Coronary artery (tissue), 2 donors: ENCODE data around the gene NTNG1.

Experiments
- DNase-seq: peaks from one replicate; pipeline ENCODE4 v3.0.0-alpha.2; 2017; ENCODE audit warnings: low spot score
- H3K27ac ChIP-seq, 2 donors: fragments of 200-600 bp; sonication (generic); one replicate each; pipeline ENCODE4 v1.5.1; 2016 to 2019
- H3K4me3 ChIP-seq: fragments of 200-600 bp; sonication (generic); 2 replicates; pipeline ENCODE4 v1.5.1; 2016; ENCODE audit warnings: mild to moderate bottlenecking, moderate library complexity
- CTCF ChIP-seq: fragments of 200-600 bp; sonication (generic); IDR thresholded peaks from one replicate; pipeline ENCODE4 v1.5.1; 2019; ENCODE audit warnings: antibody characterized with exemption

The NTNG1 gene

GRCh38 chr1:107401704-107402103, 260.9 kb downstream of the NTNG1 start:
- Histone ChIP-seq H3K27ac (no peak overlapping the region), H3K4me3 (no peak overlapping the region)
- TF ChIP-seq CTCF, result no peak
- no peak for DNase-seq

- Histone ChIP-seq H3K4me3 (no peak overlapping the region), H3K27ac (no peak overlapping the region)
- no peak for DNase-seq
- no peak for TF ChIP-seq CTCF
Measured at GRCh38 chr1:107404756-107405155, 263.9 kb downstream of the NTNG1 start.

GRCh38 chr1:107405236-107405635, 264.4 kb downstream of the NTNG1 start:
- no peak for TF ChIP-seq CTCF
- no peak overlapping the region for H3K27ac ChIP-seq
- no peak for DNase-seq
- H3K4me3 ChIP-seq, result no peak overlapping the region

GRCh38 chr1:107407011-107407410, 266.2 kb downstream of the NTNG1 start:
- DNase-seq, result no peak
- Histone ChIP-seq H3K4me3 (no peak overlapping the region), H3K27ac (no peak overlapping the region)
- no peak for TF ChIP-seq CTCF

GRCh38 chr1:107413546-107413945, 272.7 kb downstream of the NTNG1 start:
- no peak overlapping the region for H3K4me3 ChIP-seq
- no peak for TF ChIP-seq CTCF
- DNase-seq, result no peak
- H3K27ac ChIP-seq, result no peak overlapping the region

GRCh38 chr1:107413951-107414350, 273.1 kb downstream of the NTNG1 start:
- Histone ChIP-seq H3K27ac (no peak overlapping the region), H3K4me3 (no peak overlapping the region)
- DNase-seq, result no peak
- TF ChIP-seq CTCF, result no peak

GRCh38 chr1:107414550-107414949, 273.7 kb downstream of the NTNG1 start:
- TF ChIP-seq CTCF, result no peak
- H3K4me3 ChIP-seq, result no peak overlapping the region
- no peak overlapping the region for H3K27ac ChIP-seq
- DNase-seq, result no peak
